GM15510 (cell line): ENCODE measurements around the gene RPL34.

Experiments
- POLR2A ChIP-seq: IDR thresholded peaks from 3 replicates; pipeline ENCODE4 v1.6.1; 2011; ENCODE audit warnings: borderline replicate concordance; ENCODE audit not compliant: insufficient read length; ENCODE audit errors: extremely low read depth

The RPL34 gene

GRCh38 chr4:108619372-108620100 is 840 bp upstream of the RPL34 start:
- no peak for TF ChIP-seq POLR2A

- no peak for TF ChIP-seq POLR2A
These were observed 843 bp downstream of the RPL34 start for GRCh38 chr4:108620933-108621905.

GRCh38 chr4:108622022-108622421 is 1.6 kb downstream of the RPL34 start:
- no peak for TF ChIP-seq POLR2A

GRCh38 chr4:108622828-108623227 is 2.5 kb downstream of the RPL34 start:
- TF ChIP-seq POLR2A, result no peak

GRCh38 chr4:108624263-108625056 is 4.1 kb downstream of the RPL34 start:
- no peak for TF ChIP-seq POLR2A

GRCh38 chr4:108626056-108626455 is 5.7 kb downstream of the RPL34 start:
- TF ChIP-seq POLR2A, result no peak

GRCh38 chr4:108628411-108628810 is 8.0 kb downstream of the RPL34 start:
- no peak for TF ChIP-seq POLR2A

GRCh38 chr4:108635070-108635655 is 14.8 kb downstream of the RPL34 start:
- TF ChIP-seq POLR2A, result no peak

- TF ChIP-seq POLR2A, result no peak
These were observed 15.9 kb downstream of the RPL34 start for GRCh38 chr4:108636246-108636645.

GRCh38 chr4:108637856-108638255 is 17.5 kb downstream of the RPL34 start:
- no peak for TF ChIP-seq POLR2A

GRCh38 chr4:108644237-108644636 is 23.9 kb downstream of the RPL34 start:
- TF ChIP-seq POLR2A, result no peak

- TF ChIP-seq POLR2A, result no peak
These were observed 26.3 kb downstream of the RPL34 start for GRCh38 chr4:108646706-108647105.

- TF ChIP-seq POLR2A, result no peak
These were observed 29.5 kb downstream of the RPL34 start for GRCh38 chr4:108649863-108650211.

GRCh38 chr4:108650212-108651013 is 30.0 kb downstream of the RPL34 start, which contains the start of gene OSTC:
TSS of gene OSTC (plus strand) at chr4:108650599. CDS start at chr4:108650656, 57 bp downstream.
- TF ChIP-seq POLR2A, result peak; percentile 84
